ENCODE measurements around the gene IRF2BP2. TPM values are rescaled to one million over a fixed set of nuclear protein-coding genes. Genes with fewer than 3 reads are reported as not detected.

IRF2BP2 gene
- total and polyA plus RNA-seq, 11 donors: 36.1 to 126 (median 80.1) TPM

DNA sequence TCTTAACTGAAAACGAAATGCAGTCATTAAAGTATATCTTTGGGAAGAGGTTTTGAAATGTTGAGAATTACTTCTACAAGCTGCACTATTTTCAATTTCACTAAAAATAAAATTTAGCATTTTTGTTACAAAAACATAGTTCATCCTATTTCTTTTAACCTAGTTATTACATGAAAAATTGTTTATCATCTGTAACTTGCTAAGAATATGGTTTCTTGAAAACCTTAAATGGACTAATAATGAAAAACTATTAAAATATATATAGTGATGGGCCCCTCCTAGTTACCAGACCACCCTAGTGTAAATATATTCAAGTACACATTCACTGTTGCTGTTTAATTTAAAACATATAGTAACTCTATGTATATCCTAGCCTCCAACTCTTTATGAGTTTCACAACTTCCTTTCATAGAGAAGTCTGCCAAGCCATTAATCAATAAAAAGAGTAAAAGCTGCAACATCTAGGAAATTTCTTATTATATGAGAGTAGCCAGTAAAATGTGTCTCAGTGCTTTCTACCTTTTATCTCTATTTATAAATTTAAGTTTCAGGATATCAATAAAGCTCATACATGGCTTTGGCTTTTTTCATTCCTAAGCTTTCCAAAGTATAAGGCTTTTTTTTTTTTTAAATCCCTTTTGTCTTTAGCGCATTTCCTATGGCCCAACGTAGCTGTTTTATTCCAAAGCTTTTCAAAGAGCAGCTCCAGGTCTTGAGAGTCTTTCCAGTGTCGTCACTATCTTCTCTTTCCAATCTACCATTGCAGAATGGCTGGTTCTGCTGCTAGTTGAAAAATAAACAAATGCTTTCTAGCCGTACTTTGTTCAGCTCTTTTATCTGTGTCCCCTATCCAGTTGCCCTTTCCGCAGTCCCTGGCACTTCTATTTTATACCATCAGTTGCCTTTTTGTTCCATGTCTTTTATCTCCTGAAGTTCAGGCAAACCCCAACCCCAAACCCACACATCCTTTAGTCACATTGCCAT, 6.5 kb downstream of the IRF2BP2 start:
- no peak for ATAC-seq

DNA sequence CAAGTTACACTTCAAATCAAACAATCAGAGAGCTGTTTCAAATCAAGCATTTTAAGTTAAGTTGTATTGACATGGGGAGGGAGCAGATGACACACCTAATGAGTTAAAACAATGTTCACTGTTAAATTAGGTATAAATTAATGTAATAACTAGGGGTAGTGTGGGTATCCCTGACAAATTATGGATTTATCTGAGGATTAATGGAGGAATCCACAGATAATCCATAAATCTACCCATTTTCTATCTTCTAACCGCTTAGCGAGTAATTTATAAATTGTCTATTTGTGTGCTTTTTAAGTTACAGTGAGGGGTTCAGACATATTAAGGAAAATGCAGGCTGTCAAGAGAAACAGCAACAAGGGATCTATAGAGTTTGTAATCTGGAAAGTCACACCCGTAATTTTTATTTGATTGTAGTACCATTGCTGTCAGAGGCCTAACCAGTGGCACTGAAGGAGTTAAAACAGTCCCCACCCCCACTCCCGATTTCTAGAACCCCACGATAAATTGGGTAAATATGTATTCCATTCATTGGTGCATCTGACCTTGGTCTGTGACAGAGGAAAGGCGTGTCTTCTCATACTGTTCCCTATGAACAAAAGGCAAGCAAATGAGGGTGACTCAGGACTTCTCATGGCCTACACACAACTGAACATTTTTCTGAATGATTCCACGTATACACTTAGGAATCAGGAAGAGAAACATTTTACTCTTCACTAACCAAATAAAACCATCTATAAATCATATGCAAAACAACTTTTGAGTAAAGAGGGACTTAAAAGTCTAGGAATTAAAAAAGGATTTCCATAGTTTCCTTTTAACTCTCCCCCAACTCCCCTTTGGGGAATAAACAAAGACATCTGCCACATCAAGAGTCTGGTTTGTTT, 7.4 kb downstream of the IRF2BP2 start:
- Histone ChIP-seq H3K36me3 (peaks cover 3 to 53% (median 32%) of the 10 kb centered on the region in 9 donors), H3K9me3 (no peaks in the 10 kb centered on the region), H3K4me3 (peak overlapping the region in 11 of 12 donors; percentile 64 to 95 (median 86)), H3K27me3 (no peaks in the 10 kb centered on the region), H3K4me1 (peaks cover 29 to 76% (median 51%) of the 10 kb centered on the region in 12 donors), H3K27ac (peak overlapping the region; percentile 88 to 100 (median 99))
- peak in 2 of 5 donors; percentile 43 to 44 for DNase-seq
- WGBS, 4 donors: 27 to 30% (median 27%) methylated on average over 7 of the region's 7 CpGs
- TF ChIP-seq, protein P1, sequence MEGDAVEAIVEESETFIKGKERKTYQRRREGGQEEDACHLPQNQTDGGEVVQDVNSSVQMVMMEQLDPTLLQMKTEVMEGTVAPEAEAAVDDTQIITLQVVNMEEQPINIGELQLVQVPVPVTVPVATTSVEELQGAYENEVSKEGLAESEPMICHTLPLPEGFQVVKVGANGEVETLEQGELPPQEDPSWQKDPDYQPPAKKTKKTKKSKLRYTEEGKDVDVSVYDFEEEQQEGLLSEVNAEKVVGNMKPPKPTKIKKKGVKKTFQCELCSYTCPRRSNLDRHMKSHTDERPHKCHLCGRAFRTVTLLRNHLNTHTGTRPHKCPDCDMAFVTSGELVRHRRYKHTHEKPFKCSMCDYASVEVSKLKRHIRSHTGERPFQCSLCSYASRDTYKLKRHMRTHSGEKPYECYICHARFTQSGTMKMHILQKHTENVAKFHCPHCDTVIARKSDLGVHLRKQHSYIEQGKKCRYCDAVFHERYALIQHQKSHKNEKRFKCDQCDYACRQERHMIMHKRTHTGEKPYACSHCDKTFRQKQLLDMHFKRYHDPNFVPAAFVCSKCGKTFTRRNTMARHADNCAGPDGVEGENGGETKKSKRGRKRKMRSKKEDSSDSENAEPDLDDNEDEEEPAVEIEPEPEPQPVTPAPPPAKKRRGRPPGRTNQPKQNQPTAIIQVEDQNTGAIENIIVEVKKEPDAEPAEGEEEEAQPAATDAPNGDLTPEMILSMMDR (IDR thresholded peaks at IDR 0.05): no peak
- peak; percentile 39 to 75 for TF ChIP-seq POLR2A (IDR thresholded peaks at IDR 0.05)
- ATAC-seq: peak in 3 of 4 donors; percentile 21 to 40 (median 27)
- intact Hi-C loops (cut with DNase I): loop anchor here in 7 of 10 donors (2.0 to 10.0 kb wide), 8 partner anchors 70 to 385 kb away; no protein-coding TSS in a partner anchor

More for the DNA sequence above, 6.5 kb downstream of the IRF2BP2 start:
- TF ChIP-seq, protein P1 (IDR thresholded peaks at IDR 0.05): no peak
- TF ChIP-seq POLR2A (IDR thresholded peaks at IDR 0.05): no peak
- Histone ChIP-seq H3K27ac (peak overlapping the region; percentile 88 to 100 (median 99)), H3K9me3 (no peaks in the 10 kb centered on the region), H3K27me3 (no peaks in the 10 kb centered on the region), H3K4me1 (peaks cover 29 to 70% (median 46%) of the 10 kb centered on the region in 12 donors), H3K36me3 (peaks cover 3 to 62% (median 36%) of the 10 kb centered on the region in 9 donors), H3K4me3 (peak overlapping the region; percentile 64 to 95 (median 85))
- no peak for DNase-seq
- intact Hi-C loops (cut with DNase I): loop anchor here in 7 of 10 donors (2.0 to 10.0 kb wide), 8 partner anchors 71 to 384 kb away; no protein-coding TSS in a partner anchor
- 2 to 3% (median 2%) methylated on average over 6 of the region's 6 CpGs for WGBS, 4 donors

DNA sequence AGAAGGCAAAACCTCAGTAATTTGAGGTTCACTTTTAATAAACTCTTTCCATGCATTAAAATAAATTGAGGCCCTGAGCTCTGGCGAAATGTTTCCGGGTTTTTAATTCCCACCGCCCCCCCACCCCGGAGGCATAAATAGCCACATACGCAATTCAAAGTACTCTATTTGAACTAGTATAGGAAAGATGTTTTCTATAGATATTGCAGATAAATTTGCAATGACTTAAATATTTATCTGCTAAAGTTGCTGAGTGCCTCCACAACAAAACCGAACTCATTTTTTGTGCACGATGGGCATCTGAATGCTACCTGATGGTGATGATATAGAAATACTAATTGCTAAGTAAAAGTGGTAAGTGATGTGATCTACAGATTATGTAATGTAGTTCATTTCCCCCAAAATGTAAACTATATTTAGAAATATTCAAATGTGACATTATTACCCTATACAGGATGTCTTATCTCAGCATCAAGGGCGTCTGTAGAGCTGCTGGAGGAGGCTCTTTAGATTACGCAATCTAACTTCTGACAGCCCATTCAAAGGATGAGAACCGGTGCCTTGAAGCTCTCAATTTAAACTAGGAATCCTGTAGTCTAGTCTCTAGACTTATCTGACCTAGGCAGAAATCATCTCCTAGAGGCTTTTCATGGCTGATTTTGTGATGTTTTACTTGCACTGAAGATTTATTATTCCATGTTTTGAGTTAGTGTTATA, 8.5 kb downstream of the IRF2BP2 start:
- no peak for DNase-seq
- intact Hi-C loops (cut with DNase I): loop anchor here in 7 of 10 donors (2.0 to 10.0 kb wide), 10 partner anchors 69 to 473 kb away; no protein-coding TSS in a partner anchor
- Histone ChIP-seq H3K4me3 (peak overlapping the region in 7 of 12 donors; percentile 1 to 93 (median 84)), H3K27ac (peak overlapping the region; percentile 88 to 100 (median 99)), H3K4me1 (peaks cover 29 to 73% (median 51%) of the 10 kb centered on the region in 12 donors), H3K36me3 (peaks cover 0 to 42% (median 21%) of the 10 kb centered on the region in 9 donors), H3K9me3 (no peaks in the 10 kb centered on the region), H3K27me3 (no peaks in the 10 kb centered on the region)
- TF ChIP-seq, protein P1 (IDR thresholded peaks at IDR 0.05): no peak
- TF ChIP-seq POLR2A (IDR thresholded peaks at IDR 0.05): no peak
- 8 to 14% (median 10%) methylated on average over 10 of the region's 10 CpGs for WGBS, 4 donors
- ATAC-seq: no peak
